GM19452 (cell line): ENCODE measurements around the gene JMJD7.

Experiments
- ATAC-seq: cut with Tn5 transposase; IDR thresholded peaks from one replicate; pipeline ENCODE4 v1.9.1; 2021; ENCODE audit not compliant: unreplicated experiment

JMJD7 gene

GRCh38 chr15:41842229-41842628 is 14.3 kb downstream of the JMJD7 start:
- no peak for ATAC-seq

DNA sequence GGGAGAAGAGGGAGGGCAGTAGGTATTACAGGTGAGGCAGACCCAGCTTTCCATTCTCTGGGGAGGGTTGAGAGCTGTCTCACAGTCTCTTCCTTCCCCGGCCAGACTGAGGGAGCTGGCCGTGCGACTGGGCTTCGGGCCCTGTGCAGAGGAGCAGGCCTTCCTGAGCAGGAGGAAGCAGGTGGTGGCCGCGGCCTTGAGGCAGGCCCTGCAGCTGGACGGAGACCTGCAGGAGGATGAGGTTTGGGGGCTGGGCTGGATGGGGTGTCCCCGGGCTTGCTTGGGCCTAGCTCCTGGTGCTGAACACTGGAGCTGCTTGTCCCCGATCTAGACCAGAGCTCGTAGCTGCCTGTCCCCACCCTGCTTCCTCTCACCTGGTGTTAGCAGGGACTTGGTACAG is 15.7 kb downstream of the JMJD7 start:
- no peak for ATAC-seq

GRCh38 chr15:41844814-41845213 is 16.9 kb downstream of the JMJD7 start:
- ATAC-seq = no peak

- ATAC-seq = no peak
These were observed 19.3 kb downstream of the JMJD7 start for GRCh38 chr15:41847206-41847605.

DNA sequence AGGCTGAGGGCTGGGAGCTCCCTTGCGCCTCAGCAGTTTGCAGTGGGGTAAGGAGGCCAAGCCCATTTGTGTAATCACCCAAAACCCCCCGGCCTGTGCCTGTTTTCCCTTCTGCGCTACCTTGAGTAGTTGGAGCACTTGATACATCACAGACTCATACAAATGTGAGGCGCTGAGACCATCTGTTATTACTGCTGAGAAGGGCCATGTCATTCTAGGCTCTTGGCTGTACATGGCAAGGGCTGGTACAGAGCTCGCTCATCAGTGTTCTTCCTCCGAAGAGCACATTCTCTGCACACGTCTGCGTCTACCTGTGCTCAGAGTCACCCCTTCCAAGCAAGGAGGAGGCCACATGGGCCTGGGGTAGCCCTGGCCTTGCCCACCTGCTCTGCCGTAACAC is 20.1 kb downstream of the JMJD7 start:
- no peak for ATAC-seq

DNA sequence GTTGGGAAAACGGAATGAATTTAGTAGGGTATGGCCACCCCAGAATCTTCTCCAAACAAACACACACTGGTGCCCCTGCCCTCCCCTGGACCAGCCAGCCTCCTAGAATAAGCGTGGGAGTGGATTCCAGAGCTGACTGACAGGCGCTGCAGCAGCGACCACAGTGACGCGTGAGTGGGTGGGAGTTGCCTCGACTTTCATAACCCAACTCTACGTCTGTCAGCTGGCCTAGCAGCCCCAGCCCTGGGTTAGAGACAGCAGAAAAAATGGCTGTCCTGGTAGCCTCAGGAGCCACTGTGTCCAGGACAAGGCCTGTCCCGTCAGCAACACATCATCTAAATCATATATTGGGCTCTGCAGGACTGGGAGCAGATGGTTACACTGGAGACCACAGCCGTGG is 20.7 kb downstream of the JMJD7 start:
- ATAC-seq = no peak

GRCh38 chr15:41849204-41849603 is 21.3 kb downstream of the JMJD7 start:
- ATAC-seq = no peak

DNA sequence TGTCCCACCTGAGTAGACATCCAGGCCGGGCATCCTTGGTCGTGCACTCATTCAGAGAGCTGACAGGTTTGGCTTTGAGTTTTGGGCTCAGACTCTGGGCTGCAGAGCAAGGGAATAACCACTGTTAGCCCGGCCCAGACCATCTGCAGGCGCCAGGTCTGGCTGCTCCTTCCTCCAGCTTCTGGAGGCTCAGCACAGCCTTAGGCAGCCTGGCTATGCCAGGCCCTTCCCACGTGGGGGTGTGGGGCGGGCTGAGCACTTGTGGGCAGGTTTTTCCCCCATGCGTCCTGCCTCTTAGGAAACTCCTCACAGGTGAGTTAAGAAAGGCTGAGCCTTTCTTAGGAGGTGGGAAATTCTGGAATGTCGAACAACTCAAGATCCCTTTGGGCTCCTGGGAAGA is 22.0 kb downstream of the JMJD7 start:
- ATAC-seq = no peak

GRCh38 chr15:41850482-41851166 is 22.7 kb downstream of the JMJD7 start:
- no peak for ATAC-seq

DNA sequence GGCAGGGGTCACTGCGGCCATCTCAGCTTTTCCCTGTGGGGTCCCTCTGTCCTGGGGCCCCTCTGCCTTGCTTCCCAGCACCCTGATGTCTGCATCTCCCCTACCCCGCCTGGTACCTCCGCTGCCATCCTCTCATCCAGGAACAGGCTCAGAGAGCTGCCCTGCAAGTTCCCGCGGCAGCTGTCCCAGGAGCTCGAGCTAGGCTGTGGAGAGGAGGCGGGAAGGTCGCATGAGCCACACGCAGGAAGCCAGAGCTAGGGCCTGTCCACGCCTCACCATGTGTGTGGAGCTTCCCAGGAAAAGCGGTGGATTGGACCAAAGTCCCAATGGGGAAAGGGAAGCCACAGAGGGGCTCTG is 23.3 kb downstream of the JMJD7 start:
- ATAC-seq = no peak

GRCh38 chr15:41851755-41852370 is 24.0 kb downstream of the JMJD7 start:
- no peak for ATAC-seq

GRCh38 chr15:41852736-41853590 is 25.1 kb downstream of the JMJD7 start:
- ATAC-seq = no peak

DNA sequence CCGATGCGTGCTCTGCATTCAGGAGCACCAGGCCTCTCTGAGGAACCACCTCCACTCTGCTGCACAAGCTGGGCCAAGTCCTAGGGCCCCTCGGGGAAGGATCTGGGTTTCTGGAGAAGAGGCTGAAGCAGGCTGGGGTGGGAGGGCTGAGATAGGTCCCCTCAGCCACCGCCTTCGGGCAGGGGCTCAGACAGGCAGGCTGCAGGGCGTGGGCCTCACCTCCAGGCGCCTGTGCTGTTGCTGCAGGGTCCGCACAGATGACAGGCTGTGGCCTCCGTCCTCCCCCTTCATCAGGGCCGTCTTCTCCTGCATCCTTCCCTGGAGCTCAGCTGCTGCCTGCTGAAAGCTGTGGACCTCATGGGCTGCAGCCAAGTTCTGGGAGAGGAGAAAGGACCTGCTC is 25.9 kb downstream of the JMJD7 start:
- ATAC-seq = no peak

DNA sequence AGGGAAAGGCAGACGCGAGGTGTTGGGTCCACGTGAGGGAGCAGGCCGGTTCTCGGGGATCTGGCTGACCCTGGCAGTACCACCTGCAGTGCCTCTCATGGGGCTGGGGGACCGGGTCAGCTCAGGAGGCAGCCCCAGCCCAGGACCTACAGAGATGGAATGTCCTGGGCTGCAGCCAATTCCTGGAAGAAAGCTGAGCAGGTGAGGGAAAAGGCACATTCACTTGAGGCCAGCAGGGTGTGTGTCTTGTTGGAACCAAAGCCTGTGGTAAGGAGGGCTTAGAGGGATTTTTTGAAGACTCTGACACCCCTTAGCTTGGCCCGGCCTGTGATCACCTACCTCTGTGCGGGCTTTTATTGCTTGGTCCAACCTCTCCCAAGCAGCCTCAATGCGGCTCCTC is 26.6 kb downstream of the JMJD7 start:
- no peak for ATAC-seq

DNA sequence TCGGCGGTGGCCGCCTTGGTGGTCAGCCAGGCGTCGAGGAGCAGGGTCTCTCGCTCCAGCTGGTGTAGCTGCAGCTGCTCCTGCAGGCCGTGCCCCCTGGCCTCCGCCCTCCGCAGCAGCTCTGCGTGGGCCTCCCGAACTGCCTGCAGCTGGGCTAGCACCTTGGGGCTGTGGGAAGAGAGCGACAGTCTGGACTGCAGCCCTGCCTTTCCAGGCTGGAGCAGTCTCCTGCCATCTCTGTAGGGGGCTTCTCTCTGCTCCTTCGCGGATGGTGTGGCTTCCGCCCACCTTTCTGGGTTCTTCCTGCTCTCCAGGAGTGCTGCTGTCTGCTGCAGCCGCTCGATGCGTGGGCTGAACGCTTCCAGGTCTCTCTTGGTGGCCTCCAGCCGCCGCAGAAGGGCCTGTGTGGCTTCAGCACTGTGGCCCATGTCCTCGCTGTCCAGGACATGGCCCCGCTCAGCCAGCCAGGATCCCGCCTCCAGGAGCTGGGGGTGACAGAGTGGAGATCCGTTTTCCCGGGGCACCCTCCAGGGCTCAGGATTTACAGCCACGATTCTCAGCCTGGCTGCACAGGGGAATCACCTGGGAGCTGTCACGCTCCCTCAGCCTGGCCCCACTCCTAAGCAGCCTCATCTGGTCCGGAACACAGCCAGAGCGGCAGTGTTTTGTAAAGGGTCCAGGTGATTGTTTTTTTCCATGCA is 27.5 kb downstream of the JMJD7 start:
- no peak for ATAC-seq

DNA sequence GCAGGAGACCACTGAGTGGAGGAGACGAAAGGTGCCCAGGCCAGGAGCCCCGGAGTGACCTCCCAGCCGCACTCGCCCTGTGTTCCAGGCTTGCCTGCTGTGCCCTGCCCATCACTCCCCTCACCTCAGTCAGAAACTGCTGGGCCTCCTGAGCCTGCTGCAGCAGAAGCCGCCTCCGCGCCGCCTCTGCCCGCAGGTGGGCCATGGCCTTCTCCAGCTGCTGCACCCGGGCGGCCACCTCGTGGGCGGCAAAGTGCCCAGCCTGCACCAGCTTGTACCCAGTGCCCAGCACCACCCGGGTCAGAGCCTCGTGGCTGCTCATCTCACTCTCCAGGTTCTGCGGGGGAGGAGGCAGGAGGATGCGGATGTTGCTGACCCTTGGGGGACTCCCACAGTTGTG is 28.4 kb downstream of the JMJD7 start:
- ATAC-seq = no peak

- ATAC-seq = no peak
These were observed 28.8 kb downstream of the JMJD7 start for GRCh38 chr15:41856716-41857115.

GRCh38 chr15:41857316-41857715 is 29.4 kb downstream of the JMJD7 start:
- no peak for ATAC-seq

- no peak for ATAC-seq
These were observed 30.9 kb downstream of the JMJD7 start for GRCh38 chr15:41858756-41859155.

GRCh38 chr15:41860049-41860828 is 32.3 kb downstream of the JMJD7 start:
- no peak for ATAC-seq
